HG02884 (cell line): ENCODE measurements around the gene DALRD3.

ENCODE experiments used
- ATAC-seq: cut with Tn5 transposase; IDR thresholded peaks from one replicate; pipeline ENCODE4 v1.9.1; 2021; ENCODE audit warnings: mild to moderate bottlenecking, moderate library complexity; ENCODE audit not compliant: unreplicated experiment

The DALRD3 gene

GRCh38 chr3:49017971-49018706 is at the start of gene DALRD3:
TSS of gene DALRD3 (minus strand) at chr3:49018580. CDS start at chr3:49018564, 16 bp downstream.
- no peak for ATAC-seq

- ATAC-seq, result no peak
Measured at GRCh38 chr3:49058011-49058410, 39.6 kb upstream of the DALRD3 start.

GRCh38 chr3:49057268-49057667 is 38.9 kb upstream of the DALRD3 start:
- no peak for ATAC-seq

GRCh38 chr3:49054344-49054862 is 36.0 kb upstream of the DALRD3 start:
- ATAC-seq, result no peak

GRCh38 chr3:49053543-49053942 is 35.2 kb upstream of the DALRD3 start:
- no peak for ATAC-seq

GRCh38 chr3:49035281-49035680 is 16.9 kb upstream of the DALRD3 start:
- ATAC-seq, result no peak

- ATAC-seq, result no peak
Measured at GRCh38 chr3:49034650-49035049, 16.3 kb upstream of the DALRD3 start.

- ATAC-seq, result no peak
Measured at GRCh38 chr3:49032646-49033304, 14.4 kb upstream of the DALRD3 start.

GRCh38 chr3:49030321-49030720 is 11.9 kb upstream of the DALRD3 start:
- ATAC-seq, result no peak

GRCh38 chr3:49029563-49029884 is 11.1 kb upstream of the DALRD3 start:
- ATAC-seq, result no peak

- ATAC-seq, result peak; percentile 69
Measured at GRCh38 chr3:49028673-49029562, 10.5 kb upstream of the DALRD3 start, which contains the start of gene IMPDH2. TSS of gene IMPDH2 (minus strand) at chr3:49029398. CDS start at chr3:49029350, 48 bp downstream.

- no peak for ATAC-seq
Measured at GRCh38 chr3:49028298-49028672, 9.9 kb upstream of the DALRD3 start.

- no peak for ATAC-seq
Measured at GRCh38 chr3:49027634-49028033, 9.3 kb upstream of the DALRD3 start.

GRCh38 chr3:49026536-49026935 is 8.2 kb upstream of the DALRD3 start:
- ATAC-seq, result no peak

GRCh38 chr3:49025793-49026520 is 7.6 kb upstream of the DALRD3 start:
- ATAC-seq, result no peak

GRCh38 chr3:49025005-49025792 is 6.8 kb upstream of the DALRD3 start:
- ATAC-seq, result no peak

- no peak for ATAC-seq
Measured at GRCh38 chr3:49024449-49024848, 6.1 kb upstream of the DALRD3 start.

GRCh38 chr3:49023775-49024174 is 5.4 kb upstream of the DALRD3 start:
- no peak for ATAC-seq

GRCh38 chr3:49022688-49023171 is 4.3 kb upstream of the DALRD3 start:
- ATAC-seq, result no peak
